GM12878 (cell line): ENCODE measurements around the gene NFATC1.

Experiments used
- BHLHE40 ChIP-seq, 2 experiments: fragments of 450-650 bp in 1 of 2; IDR thresholded peaks; 2 replicates each; pipeline ENCODE4 v1.6.1; 2011 to 2017; ENCODE audit warnings: low read depth in 2 of 2, borderline replicate concordance in 1 of 2, improper control_type of control experiment in 1 of 2, low read length in 1 of 2, mild to moderate bottlenecking in 1 of 2
- DPF2 ChIP-seq: fragments of 450-650 bp; IDR thresholded peaks from 2 replicates; pipeline ENCODE4 v1.6.1; 2017; ENCODE audit warnings: mild to moderate bottlenecking
- FOXM1 ChIP-seq: IDR thresholded peaks from 2 replicates; pipeline ENCODE4 v1.6.1; 2012; ENCODE audit warnings: low read depth, mild to moderate bottlenecking, inconsistent platforms, low read length, moderate library complexity
- MYC ChIP-seq: IDR thresholded peaks from 2 replicates; pipeline ENCODE4 v1.6.1; 2011; ENCODE audit warnings: mild to moderate bottlenecking, low read length, moderate library complexity, inconsistent platforms; ENCODE audit not compliant: insufficient read depth, insufficient replicate concordance, insufficient read length, severe bottlenecking
- NFIC ChIP-seq: IDR thresholded peaks from 2 replicates; pipeline ENCODE4 v1.6.1; 2012; ENCODE audit warnings: low read depth, mild to moderate bottlenecking, inconsistent platforms, low read length, moderate library complexity
- POLR2AphosphoS5 ChIP-seq: IDR thresholded peaks from 2 replicates; pipeline ENCODE4 v1.6.1; 2011; ENCODE audit warnings: mild to moderate bottlenecking, low read length, inconsistent platforms
- SP1 ChIP-seq: IDR thresholded peaks from one replicate; pipeline ENCODE4 v1.6.1; 2011; ENCODE audit warnings: low read depth, low read length
- SREBF2 ChIP-seq: IDR thresholded peaks from 2 replicates; pipeline ENCODE4 v1.6.1; 2012; ENCODE audit warnings: mild to moderate bottlenecking, low read length

DNA sequence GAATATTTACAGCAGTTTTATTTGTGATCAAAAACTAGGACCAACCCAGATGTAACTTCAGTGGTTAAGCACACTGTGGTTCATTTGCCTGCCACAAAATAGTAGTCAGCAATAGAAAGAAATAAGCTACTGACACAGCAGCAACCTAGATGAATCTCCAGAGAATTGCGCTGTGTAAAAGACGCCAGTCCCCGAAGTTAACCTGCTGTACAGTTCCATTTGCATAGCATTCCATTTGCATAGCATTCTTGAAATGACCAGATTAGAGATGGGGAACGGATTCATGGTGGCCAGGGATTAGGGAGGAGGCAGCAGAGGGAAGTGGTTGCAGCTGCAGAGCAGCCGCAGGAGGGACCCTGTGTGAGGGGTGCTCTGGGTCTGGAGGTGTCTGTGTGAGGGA lies 39.3 kb upstream of the NFATC1 start:
- TF ChIP-seq SP1 (no peak), SREBF2 (no peak), DPF2 (no peak), BHLHE40 (IDR thresholded peaks at IDR 0.05; ENCODE audit: borderline replicate concordance in 1 of 2, low read depth in 2 of 2, low read length in 1 of 2) (no peak), NFIC (no peak), POLR2AphosphoS5 (no peak), FOXM1 (no peak), MYC (no peak)
